ENCODE measurements around the gene FBLN2. TPM values are rescaled to one million over a fixed set of nuclear protein-coding genes. Genes with fewer than 3 reads are reported as not detected.

The FBLN2 gene
- total RNA-seq, 4 donors from 2014 or later, result 130 to 244 (median 136) TPM

GRCh38 chr3:13516760-13517135, 32.2 kb upstream of the FBLN2 start:
- H3K27ac ChIP-seq (replicated peaks in 1 of 4), result peak overlapping the region; percentile 62 to 72 (median 68)
- 91% methylated on average over 9 of the region's 9 CpGs for WGBS
- no peak for DNase-seq (ENCODE audit: extremely low spot score)
- no peak overlapping the region for H3K4me3 ChIP-seq
- no peak for TF ChIP-seq POLR2A (IDR thresholded peaks at IDR 0.05; ENCODE audit: low read depth)
- no peak for TF ChIP-seq POLR2AphosphoS5 (IDR thresholded peaks at IDR 0.05)
- H3K4me1 ChIP-seq, result peaks cover 34 to 42% (median 39%) of the 10 kb centered on the region in 4 donors
- no peaks in the 10 kb centered on the region for H3K36me3 ChIP-seq
- H3K27me3 ChIP-seq, result peaks cover 0 to 17% (median 0%) of the 10 kb centered on the region in 4 donors
- intact Hi-C loops (cut with DNase I), result no loop called here
- no peaks in the 10 kb centered on the region for H3K9me3 ChIP-seq

- H3K4me1 ChIP-seq, result peaks cover 34 to 42% (median 39%) of the 10 kb centered on the region in 4 donors
- no peaks in the 10 kb centered on the region for H3K36me3 ChIP-seq
- intact Hi-C loops (cut with DNase I), result no loop called here
- TF ChIP-seq CTCF (IDR thresholded peaks at IDR 0.05) (no peak), POLR2A (IDR thresholded peaks at IDR 0.05; ENCODE audit: low read depth) (no peak), POLR2AphosphoS5 (IDR thresholded peaks at IDR 0.05) (peak; percentile 25 to 52)
- H3K27me3 ChIP-seq, result peaks cover 0 to 17% (median 0%) of the 10 kb centered on the region in 4 donors
- peak overlapping the region; percentile 62 to 72 (median 68) for H3K27ac ChIP-seq (replicated peaks in 1 of 4)
- no peak for DNase-seq (ENCODE audit: extremely low spot score)
- WGBS, result 100% methylated on average over 1 of the region's 18 CpGs
- no peak overlapping the region for H3K4me3 ChIP-seq
- no peaks in the 10 kb centered on the region for H3K9me3 ChIP-seq
These were observed 31.5 kb upstream of the FBLN2 start for GRCh38 chr3:13517253-13517977.

GRCh38 chr3:13518516-13518953, 30.4 kb upstream of the FBLN2 start:
- TF ChIP-seq CTCF (IDR thresholded peaks at IDR 0.05), result no peak
- no peak for TF ChIP-seq POLR2AphosphoS5 (IDR thresholded peaks at IDR 0.05)
- no peak for TF ChIP-seq POLR2A (IDR thresholded peaks at IDR 0.05; ENCODE audit: low read depth)
- TF ChIP-seq EP300 (IDR thresholded peaks at IDR 0.05), result no peak
- DNase-seq (ENCODE audit: extremely low spot score), result no peak
- Histone ChIP-seq H3K4me3 (no peak overlapping the region), H3K36me3 (no peaks in the 10 kb centered on the region), H3K4me1 (peaks cover 34 to 42% (median 39%) of the 10 kb centered on the region in 4 donors), H3K27ac (replicated peaks in 1 of 4) (peak overlapping the region; percentile 45 to 60 (median 52)), H3K9me3 (no peaks in the 10 kb centered on the region), H3K27me3 (peaks cover 0 to 17% (median 0%) of the 10 kb centered on the region in 4 donors)
- WGBS, result 71% methylated on average over 11 of the region's 15 CpGs
- intact Hi-C loops (cut with DNase I), result no loop called here

DNA sequence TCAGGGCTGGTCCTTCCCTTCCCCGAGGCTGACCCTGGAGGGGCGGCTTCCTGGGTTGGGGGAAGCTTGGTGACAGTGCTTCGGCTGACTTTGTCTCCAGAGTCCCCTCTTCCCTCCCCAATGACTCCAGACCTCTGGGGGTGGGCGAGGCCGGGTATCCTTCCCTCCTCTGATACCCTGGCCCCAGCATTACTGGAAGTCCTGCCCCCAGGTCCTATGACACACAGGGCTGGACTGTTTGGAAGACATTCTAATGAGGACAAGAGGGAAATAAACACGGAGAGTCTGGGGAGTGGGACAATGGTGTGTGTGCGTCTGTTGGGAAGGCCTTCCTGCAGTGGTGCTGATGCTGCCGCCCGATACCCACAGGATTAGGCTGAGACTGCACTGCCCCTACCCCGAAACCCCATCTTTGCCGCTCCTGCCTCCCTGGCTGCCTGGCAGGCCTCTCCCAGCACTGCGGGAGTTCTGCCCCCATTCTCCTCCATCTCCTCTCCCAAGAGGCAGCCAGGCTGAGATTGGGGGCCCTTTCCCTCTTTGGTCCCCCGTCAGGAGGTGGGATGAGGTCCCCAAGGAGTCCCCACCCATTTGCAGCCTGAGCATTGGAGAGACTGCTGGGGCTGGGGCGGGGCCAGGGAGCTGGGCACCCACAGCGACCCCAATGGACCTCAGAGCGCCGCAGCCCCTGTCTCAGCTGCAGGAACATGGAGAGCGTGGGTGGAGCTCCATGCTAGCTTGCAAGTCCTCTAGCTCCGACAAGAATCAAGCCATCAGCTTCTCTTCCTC, 29.7 kb upstream of the FBLN2 start:
- intact Hi-C loops (cut with DNase I), result no loop called here
- H3K27ac ChIP-seq (replicated peaks in 1 of 4), result peak overlapping the region; percentile 45 to 60 (median 52)
- peaks cover 34 to 42% (median 39%) of the 10 kb centered on the region in 4 donors for H3K4me1 ChIP-seq
- no peaks in the 10 kb centered on the region for H3K36me3 ChIP-seq
- no peak overlapping the region for H3K4me3 ChIP-seq
- DNase-seq (ENCODE audit: extremely low spot score), result no peak
- H3K27me3 ChIP-seq, result peaks cover 0 to 17% (median 0%) of the 10 kb centered on the region in 4 donors
- TF ChIP-seq POLR2A (IDR thresholded peaks at IDR 0.05; ENCODE audit: low read depth) (no peak), CTCF (IDR thresholded peaks at IDR 0.05) (no peak), EP300 (IDR thresholded peaks at IDR 0.05) (no peak), POLR2AphosphoS5 (IDR thresholded peaks at IDR 0.05) (no peak)
- WGBS, result 79% methylated on average over 10 of the region's 19 CpGs
- H3K9me3 ChIP-seq, result no peaks in the 10 kb centered on the region

GRCh38 chr3:13520326-13520880, 28.5 kb upstream of the FBLN2 start:
- DNase-seq (ENCODE audit: extremely low spot score), result no peak
- WGBS, result 93% methylated on average over 6 of the region's 9 CpGs
- no peaks in the 10 kb centered on the region for H3K36me3 ChIP-seq
- peaks cover 0 to 17% (median 0%) of the 10 kb centered on the region in 4 donors for H3K27me3 ChIP-seq
- intact Hi-C loops (cut with DNase I), result no loop called here
- no peak overlapping the region for H3K27ac ChIP-seq (replicated peaks in 1 of 4)
- peaks cover 34 to 42% (median 39%) of the 10 kb centered on the region in 4 donors for H3K4me1 ChIP-seq
- H3K9me3 ChIP-seq, result no peaks in the 10 kb centered on the region
- H3K4me3 ChIP-seq, result no peak overlapping the region
- TF ChIP-seq EP300 (IDR thresholded peaks at IDR 0.05) (no peak), POLR2A (IDR thresholded peaks at IDR 0.05; ENCODE audit: low read depth) (no peak), POLR2AphosphoS5 (IDR thresholded peaks at IDR 0.05) (no peak), CTCF (IDR thresholded peaks at IDR 0.05) (no peak)

Measured in esophagus muscularis mucosa (tissue), 4 donors.